ENCODE results near the gene ZNF827. TPM values are rescaled to one million over a fixed set of nuclear protein-coding genes. Genes with fewer than 3 reads are reported as not detected.

The ZNF827 gene
- polyA plus RNA-seq, 1 experiment: 15.1 TPM

- Histone ChIP-seq H3K36me3 (ENCODE audit: control insufficient read depth, insufficient read depth, low read length) (no peaks in the 10 kb centered on the region), H3K27me3 (ENCODE audit: control insufficient read depth, insufficient read depth, low read length) (no peaks in the 10 kb centered on the region), H3K4me3 (ENCODE audit: low read depth, low read length) (no peak overlapping the region)
- ChIA-PET POLR2A (no interaction called here), CTCF (no interaction called here)
- DNase-seq (ENCODE audit: low read depth): no peak
- TF ChIP-seq CTCF (IDR thresholded peaks at IDR 0.05; ENCODE audit: insufficient read depth, low read depth, low read length): no peak
Observed at GRCh38 chr4:145891958-145892357, 46.7 kb downstream of the ZNF827 start.

GRCh38 chr4:145890689-145891088 lies 47.9 kb downstream of the ZNF827 start:
- no peak for TF ChIP-seq CTCF (IDR thresholded peaks at IDR 0.05; ENCODE audit: insufficient read depth, low read depth, low read length)
- ChIA-PET CTCF (interaction anchor here (0.6 to 1.6 kb wide), 4 partner anchors 12 to 22 kb away, joined by 3 to 4 read pairs (median 4); no protein-coding TSS in a partner anchor), POLR2A (no interaction called here)

GRCh38 chr4:145888393-145888792 lies 50.2 kb downstream of the ZNF827 start:
- CTCF ChIA-PET: interaction anchor here (0.8 to 1.9 kb wide), 16 partner anchors 8 to 671 kb away, joined by 3 to 7 read pairs (median 4); no protein-coding TSS in a partner anchor
- no peak for DNase-seq (ENCODE audit: low read depth)
- TF ChIP-seq CTCF (IDR thresholded peaks at IDR 0.05; ENCODE audit: insufficient read depth, low read depth, low read length): no peak
- POLR2A ChIA-PET: interaction anchor here (0.7 kb wide), 1 partner anchor 156 kb away, joined by 3 read pairs; no protein-coding TSS in a partner anchor
- Histone ChIP-seq H3K4me3 (ENCODE audit: low read depth, low read length) (no peak overlapping the region), H3K27me3 (ENCODE audit: control insufficient read depth, insufficient read depth, low read length) (no peaks in the 10 kb centered on the region), H3K36me3 (ENCODE audit: control insufficient read depth, insufficient read depth, low read length) (peaks cover 4% of the 10 kb centered on the region)

More at GRCh38 chr4:145890689-145891088, 47.9 kb downstream of the ZNF827 start:
- no peak for DNase-seq (ENCODE audit: low read depth)
- peaks cover 3% of the 10 kb centered on the region for H3K36me3 ChIP-seq (ENCODE audit: control insufficient read depth, insufficient read depth, low read length)
- H3K4me3 ChIP-seq (ENCODE audit: low read depth, low read length): no peak overlapping the region
- H3K27me3 ChIP-seq (ENCODE audit: control insufficient read depth, insufficient read depth, low read length): no peaks in the 10 kb centered on the region

GRCh38 chr4:145887241-145887991 lies 51.2 kb downstream of the ZNF827 start:
- peaks cover 4% of the 10 kb centered on the region for H3K36me3 ChIP-seq (ENCODE audit: control insufficient read depth, insufficient read depth, low read length)
- CTCF ChIA-PET: interaction anchor here (0.6 to 1.9 kb wide), 24 partner anchors 9 to 671 kb away, joined by 3 to 7 read pairs (median 4); no protein-coding TSS in a partner anchor
- no peak; the same call in 1 of the 2 replicates for TF ChIP-seq CTCF (IDR thresholded peaks at IDR 0.05; ENCODE audit: insufficient read depth, low read depth, low read length)
- POLR2A ChIA-PET: interaction anchor here (0.7 kb wide), 2 partner anchors 16 to 155 kb away, joined by 3 read pairs; no protein-coding TSS in a partner anchor
- H3K4me3 ChIP-seq (ENCODE audit: low read depth, low read length): no peak overlapping the region
- no peaks in the 10 kb centered on the region for H3K27me3 ChIP-seq (ENCODE audit: control insufficient read depth, insufficient read depth, low read length)
- peak; percentile 67 for DNase-seq (ENCODE audit: low read depth)

- DNase-seq (ENCODE audit: low read depth): no peak
- no peak for TF ChIP-seq CTCF (IDR thresholded peaks at IDR 0.05; ENCODE audit: insufficient read depth, low read depth, low read length)
- POLR2A ChIA-PET: interaction anchor here (0.7 kb wide), 1 partner anchor 16 kb away, joined by 3 read pairs; no protein-coding TSS in a partner anchor
- H3K27me3 ChIP-seq (ENCODE audit: control insufficient read depth, insufficient read depth, low read length): no peaks in the 10 kb centered on the region
- H3K4me3 ChIP-seq (ENCODE audit: low read depth, low read length): no peak overlapping the region
- CTCF ChIA-PET: interaction anchor here (0.6 to 1.9 kb wide), 12 partner anchors 8 to 653 kb away, joined by 3 to 7 read pairs (median 4); no protein-coding TSS in a partner anchor
- H3K36me3 ChIP-seq (ENCODE audit: control insufficient read depth, insufficient read depth, low read length): peaks cover 4% of the 10 kb centered on the region
Observed at GRCh38 chr4:145886871-145887240, 51.8 kb downstream of the ZNF827 start.
